Eye (tissue), 1 donor: ENCODE data around the gene FJX1.

ENCODE experiments used
- DNase-seq: peaks from one replicate; pipeline ENCODE4 v3.0.0-alpha.2; 2015

The FJX1 gene, protein sequence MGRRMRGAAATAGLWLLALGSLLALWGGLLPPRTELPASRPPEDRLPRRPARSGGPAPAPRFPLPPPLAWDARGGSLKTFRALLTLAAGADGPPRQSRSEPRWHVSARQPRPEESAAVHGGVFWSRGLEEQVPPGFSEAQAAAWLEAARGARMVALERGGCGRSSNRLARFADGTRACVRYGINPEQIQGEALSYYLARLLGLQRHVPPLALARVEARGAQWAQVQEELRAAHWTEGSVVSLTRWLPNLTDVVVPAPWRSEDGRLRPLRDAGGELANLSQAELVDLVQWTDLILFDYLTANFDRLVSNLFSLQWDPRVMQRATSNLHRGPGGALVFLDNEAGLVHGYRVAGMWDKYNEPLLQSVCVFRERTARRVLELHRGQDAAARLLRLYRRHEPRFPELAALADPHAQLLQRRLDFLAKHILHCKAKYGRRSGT

DNA sequence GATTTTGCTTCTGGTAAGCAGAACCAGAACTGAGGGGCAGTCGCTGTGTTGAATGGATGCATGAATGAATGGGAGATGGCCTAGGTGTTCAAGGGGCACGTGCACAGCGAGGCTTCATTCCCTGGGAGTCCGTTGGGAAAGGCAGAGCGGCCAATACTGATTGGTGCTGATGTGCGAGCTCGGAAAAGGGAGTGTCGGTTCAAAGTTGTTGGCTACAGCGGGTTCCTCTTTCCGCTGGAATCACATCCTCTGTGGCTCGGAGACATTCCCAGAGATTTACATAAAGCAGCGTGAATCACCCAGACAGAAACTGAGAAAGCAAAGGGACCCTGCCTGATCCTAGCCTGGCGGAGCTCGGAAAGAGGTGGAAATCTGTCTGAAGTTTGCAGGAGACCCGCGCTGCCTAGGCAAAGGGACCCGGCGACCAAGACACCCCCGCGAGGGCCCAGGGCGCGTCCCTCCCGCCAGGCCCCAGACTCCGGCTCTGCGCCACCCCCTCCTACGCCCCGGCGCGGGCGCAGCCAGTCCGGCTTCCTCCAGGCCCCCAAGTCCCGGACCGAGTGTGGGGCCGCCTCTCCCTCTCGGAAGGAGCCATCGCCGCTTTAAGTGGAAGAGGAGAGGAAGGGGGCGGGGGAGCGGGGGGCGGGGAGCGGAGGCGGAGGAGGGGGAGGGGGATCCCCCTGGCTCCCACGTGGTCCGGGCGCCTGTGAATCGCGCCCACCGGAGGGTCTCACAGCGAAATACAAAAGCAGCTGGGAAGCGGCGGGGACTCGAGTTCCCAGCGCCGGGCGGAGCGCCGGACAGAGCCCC lies at the start of gene FJX1:
TSS of gene FJX1 (plus strand) at position 774 of the 810 bp plus-strand sequence. CDS start 177 bp downstream, outside the sequence.
- DNase-seq = peak; percentile 95

DNA sequence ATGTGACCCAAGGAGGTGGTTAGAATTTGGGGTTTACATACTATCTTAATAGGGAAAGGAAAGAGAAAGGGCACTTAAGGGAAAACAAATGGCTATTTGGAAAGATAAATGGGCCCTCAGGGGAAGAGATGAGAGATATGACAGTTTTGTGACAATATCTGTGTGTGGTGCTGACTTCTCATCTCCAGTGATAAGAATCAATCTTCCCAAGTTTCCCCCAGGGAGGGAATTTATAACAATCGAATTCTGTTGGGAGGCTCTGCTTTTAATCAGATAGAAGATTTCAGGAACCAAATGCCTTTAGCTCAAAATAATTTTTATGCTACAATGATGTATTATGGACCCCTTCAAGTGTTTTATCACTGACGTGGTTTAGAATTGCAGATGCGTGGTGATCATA lies 46.6 kb upstream of the FJX1 start:
- DNase-seq = no peak

DNA sequence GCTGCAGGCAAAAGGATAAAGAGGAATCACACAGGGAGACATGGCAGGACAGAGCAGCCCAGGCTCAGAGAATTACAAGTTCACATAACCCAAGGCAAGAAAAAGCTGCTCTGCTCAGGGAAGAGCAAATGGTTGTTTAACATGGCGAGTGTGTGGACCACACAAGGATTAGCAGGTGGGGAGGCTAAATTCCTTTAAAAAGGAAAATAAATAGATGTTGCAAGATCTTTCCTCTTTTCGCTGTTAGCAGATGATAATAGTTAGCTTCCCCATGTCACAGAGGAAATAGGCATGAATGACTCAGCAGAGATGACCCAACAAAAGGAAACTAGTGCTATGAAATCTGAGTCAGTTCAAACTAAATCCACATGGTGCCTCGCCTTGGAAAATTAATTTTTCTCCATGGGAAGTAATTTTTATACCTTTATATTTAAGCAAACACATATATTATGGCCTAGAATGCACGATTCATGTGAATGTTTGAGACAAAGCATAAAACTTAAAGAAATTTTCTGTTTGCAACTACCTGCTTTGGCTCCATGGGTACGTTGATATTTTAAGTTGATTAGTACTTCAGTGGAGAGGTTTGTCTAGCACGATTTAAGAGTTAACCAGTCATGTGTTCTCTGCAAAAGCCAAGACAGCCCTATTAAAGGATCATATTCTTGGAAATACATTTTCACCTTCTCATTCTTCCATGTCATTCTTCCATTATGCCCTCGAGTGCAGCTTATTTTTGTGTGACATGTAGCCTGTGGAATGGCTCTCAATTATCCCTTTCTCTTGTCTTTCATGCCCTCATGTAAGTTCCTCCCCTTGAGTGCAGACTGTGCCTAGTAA lies 38.5 kb upstream of the FJX1 start:
- DNase-seq = peak; percentile 23

DNA sequence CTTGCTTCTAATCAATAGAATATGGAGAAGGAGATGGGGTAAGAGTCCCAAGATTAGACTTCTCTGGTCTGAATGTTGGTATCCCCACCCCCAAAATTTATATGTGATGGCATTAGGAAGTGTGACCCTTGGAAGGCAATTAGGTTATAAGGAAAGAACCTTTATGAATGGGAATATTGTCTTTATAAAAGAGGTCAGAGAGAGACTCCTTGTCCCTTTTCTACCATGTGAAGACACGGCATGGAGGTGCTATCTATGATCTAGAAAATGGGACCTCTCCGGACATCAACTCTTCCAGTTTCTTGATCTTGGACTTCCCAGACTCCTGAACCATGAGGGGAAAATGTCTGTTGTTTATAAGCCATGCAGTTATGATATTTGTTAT lies 37.9 kb upstream of the FJX1 start:
- DNase-seq = no peak

DNA sequence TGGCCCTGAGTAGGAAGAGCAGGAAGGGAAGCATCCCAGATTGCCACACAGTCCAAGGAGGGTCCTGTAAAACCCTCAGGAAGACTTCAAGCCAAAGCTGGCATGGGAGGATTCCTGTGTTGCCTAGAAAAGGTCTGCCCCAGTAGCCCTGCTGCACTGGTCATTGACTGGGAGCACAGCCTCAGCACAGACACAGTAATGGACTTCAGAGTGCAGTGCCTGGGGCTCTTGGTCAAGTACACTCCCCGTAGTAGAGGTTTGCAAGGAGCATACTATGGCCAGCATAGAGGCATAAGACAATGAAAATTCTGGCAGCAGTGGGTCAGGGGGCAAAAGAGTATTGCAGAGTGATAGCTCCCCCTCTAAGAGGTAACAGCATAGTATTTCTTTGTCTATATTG lies 36.2 kb upstream of the FJX1 start:
- DNase-seq = no peak

DNA sequence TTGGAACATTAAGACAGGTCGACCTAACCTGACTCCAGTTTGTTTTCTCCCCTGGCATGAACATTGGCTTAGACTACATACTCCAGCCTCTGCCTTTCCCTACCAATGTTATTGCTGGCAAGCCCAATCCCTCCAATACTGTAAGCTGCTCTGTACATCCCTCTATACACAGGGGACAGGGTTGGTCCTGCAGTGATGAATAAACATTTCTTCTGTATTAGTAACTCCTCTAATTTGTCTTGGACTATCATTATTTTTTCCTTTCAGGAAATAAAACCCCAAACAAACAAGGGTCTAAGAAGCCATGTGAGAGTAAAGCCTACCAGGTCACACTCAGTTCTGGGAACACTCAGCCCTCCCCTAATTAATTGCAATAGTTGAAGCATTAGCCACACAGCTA lies 35.1 kb upstream of the FJX1 start:
- no peak for DNase-seq

DNA sequence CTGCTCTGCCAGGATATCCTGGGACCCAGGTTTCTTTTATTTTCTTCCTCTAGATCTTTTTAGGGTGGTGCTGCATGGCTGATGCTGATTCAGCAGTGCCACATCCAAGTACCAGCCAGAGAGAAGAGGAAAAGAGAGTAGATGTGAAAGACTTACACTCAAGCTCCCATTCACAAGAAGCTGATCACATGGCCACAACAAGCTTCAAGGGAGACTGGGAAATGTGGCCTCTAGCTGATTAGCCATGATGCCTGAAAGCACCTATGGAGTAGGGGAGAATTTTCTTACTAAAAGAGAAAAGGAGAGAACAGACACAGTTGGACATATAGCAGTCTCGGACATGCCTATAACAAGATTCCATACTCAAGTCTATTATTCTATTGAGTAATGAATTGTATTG lies 34.4 kb upstream of the FJX1 start:
- DNase-seq = no peak

DNA sequence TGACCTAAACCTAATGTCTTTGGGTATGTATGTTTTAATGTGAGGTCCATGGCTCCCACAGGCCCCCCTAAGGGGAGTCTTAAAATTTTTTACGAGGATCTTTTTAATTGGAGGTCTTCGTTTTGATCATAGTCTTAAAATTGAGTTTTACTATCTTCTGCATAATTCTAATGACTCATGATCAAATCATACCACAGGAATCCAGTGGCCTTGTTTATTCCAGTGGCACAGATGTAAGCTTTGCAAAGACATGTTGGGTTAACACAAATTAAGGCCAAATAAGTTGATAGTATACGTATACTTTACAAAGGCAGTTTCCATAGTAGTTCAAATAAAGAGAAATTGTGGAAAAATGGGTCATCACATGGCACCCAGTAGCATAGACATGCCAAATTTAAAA lies 33.9 kb upstream of the FJX1 start:
- no peak for DNase-seq

DNA sequence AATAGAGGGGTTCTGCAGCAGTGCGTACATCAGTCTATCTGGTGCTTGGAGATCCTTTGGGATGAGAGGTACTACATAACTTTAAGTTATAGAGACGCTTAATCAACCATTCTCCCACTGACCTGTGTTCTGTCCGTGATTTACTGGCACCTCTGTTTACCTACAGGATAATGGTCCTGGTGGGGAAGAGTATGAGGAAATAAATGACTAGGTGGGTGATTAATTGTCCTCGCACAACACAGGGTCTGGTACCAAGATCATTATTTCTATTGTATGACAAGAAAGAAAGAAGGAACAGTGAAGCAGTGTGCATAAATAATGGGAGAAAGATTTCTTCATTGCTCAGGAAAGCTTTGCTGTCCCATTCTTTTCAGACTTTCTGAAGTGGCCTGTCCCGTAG lies 32.8 kb upstream of the FJX1 start:
- no peak for DNase-seq

DNA sequence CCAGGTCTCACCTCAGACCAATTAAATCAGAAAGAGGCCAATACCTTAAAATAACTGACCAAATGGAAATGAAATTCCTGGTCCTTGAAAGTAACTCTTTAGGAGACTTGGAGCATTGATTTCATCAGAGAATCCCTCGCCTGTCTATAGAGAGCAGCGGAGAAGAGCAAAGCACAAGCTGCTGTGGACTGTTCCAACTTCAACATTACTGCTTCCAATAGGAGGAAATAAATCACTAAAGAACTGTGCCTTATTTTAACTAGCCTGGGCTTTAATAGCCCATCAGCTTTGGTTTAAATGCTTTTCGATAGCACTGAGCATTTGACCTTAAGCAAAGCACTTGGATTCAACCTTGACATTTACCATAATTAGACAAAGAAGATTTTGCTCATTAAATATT lies 32.0 kb upstream of the FJX1 start:
- DNase-seq = no peak

DNA sequence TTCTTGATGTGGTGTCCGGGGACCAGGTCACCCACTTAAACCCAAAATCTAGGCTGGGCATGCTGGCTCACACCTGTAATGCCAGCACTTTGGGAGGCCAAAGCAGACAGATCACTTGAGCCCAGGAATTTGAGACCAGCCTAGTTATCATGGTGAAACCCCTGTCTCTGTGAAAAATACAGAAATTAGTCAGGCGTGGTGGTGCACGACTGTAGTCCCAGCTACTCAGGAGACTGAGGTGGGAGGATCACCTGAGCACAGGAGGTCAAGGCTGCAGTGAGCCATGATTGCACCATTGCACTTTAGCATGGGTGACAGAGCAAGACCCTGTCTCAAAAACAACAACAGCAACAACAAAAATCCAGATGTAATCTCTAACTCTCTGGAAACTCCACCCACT lies 30.3 kb upstream of the FJX1 start:
- DNase-seq = no peak

DNA sequence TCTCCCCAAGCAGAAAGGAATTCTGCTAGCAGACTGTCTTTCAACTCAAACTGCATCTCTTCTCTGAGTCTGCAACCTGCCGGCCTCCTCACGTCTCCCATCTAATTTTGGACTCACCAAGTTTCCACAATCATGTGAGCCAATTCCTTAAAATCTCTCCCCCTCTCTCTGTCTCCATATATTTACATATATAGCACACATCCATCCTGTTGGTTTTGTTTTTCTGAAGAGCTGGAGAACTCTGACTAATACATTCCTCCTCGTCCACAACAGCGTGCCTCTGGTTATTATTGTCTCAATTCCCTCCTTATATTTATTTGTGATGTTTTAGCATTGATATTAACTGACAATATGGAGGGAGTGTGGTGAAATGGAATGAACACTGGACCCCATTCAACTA lies 29.6 kb upstream of the FJX1 start:
- DNase-seq = no peak

DNA sequence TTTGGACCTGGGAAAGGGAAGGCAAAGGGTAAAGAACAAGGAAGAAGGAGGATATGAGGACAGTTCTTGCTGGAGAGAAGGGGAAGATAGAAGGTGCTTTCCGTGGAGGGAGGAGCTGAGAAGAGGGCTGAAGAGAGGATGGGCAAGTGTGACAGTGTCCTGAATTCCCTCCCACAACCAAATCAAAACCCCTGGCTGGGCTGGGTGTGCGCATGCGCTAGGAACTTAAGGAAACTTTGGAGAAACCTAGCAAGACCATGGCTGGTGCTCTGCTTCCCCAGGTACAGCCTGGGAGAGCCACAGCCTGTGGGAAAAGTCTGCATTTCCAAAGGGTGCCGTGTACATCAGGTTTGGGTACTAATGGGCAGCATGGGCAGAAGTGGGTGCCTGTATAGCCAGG lies 29.0 kb upstream of the FJX1 start:
- DNase-seq = no peak

DNA sequence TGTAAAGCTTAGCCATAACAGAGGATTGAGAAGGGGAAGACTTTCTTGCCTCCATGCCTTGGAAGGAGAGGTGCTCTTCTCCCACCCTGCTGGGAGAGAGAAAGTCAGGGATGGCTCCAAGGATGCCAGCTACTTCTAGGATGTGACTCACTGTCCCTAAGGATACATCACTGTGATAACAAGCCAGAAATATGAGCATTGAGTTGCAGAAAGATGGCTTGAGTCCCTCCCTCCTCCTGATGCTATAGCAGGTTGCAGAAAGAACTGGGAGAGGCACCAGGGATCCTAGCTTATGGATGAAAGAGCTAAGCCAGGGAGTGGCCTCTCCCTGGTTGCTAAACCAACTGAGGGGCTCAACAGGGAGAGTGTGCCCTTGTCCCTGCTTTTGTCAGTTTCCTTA lies 27.8 kb upstream of the FJX1 start:
- no peak for DNase-seq

DNA sequence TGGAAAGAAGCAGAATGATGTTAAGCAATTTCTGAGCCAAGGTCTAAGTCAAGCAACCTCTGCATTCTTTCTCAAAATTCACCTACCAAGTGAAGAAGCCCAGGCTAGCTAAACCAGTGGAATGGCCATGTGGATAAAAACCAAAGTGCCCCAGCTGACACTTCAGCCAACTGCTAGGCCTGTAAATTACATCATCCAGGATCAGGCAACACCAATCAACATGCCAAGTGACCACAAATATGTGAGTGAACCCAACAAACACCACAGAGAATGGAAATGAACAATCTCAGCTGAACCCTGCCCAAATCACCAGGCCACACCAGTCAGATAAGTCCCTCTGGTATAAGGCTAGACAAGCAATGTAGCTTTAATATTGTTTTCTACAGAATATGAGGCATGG lies 25.1 kb upstream of the FJX1 start:
- no peak for DNase-seq

DNA sequence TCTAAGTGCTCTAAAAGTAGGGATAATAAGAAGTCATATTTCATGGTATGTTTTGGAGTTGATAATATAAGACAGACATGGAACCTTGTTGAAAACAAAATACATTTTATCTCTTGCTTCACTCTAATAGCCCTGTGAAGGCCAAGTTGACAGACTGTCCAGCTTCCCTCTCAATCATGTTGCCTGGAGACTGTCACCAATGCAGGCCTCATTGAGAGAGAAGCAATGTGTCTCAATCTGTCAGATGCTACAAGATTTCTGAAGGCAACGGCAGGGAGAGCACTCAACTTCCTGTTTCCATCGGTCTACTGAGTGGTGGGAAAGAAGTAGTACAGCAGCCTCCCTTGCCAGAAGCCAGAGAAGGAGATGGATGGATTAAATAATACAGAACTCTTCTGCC lies 23.6 kb upstream of the FJX1 start:
- no peak for DNase-seq

DNA sequence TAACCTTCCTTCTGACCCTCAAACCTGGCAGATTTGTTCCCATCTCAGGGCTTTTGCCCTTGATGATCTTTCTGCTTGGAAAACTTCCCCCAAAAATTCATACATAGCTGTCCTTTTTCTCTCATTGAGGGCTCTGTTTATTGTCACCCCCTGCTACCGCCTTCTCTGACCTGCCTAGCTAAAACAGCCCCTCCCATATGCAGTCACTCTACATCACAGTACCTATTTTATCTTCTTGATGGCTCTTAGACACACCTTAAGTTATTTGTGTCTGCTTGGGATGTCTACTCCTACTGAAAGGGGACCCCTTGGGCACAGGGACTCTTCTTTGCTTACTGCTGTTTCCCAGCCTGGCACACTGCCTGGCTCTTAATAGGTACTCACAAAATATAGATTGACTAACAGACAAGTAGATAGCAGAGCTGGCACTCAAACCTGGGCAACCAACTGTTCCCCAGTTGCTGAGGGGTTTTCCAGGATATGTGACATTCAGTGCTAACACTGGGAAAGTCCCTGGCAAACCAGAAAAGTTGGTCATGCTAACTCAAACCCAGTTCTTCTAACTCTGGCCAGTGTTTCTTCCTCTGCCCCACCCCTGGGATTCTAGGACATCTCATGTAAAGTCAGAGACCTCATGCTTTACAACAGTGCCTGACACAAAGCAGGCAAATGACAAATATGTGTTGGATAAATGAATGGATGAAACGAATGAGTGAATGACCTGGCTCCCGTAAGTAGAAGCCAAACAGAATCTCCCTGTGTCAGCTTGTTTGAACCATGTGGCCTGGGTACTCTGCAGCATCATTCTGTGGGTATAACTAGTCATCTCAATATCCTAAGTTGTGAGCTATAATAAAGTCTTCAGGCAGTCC lies 19.8 kb upstream of the FJX1 start:
- no peak for DNase-seq

DNA sequence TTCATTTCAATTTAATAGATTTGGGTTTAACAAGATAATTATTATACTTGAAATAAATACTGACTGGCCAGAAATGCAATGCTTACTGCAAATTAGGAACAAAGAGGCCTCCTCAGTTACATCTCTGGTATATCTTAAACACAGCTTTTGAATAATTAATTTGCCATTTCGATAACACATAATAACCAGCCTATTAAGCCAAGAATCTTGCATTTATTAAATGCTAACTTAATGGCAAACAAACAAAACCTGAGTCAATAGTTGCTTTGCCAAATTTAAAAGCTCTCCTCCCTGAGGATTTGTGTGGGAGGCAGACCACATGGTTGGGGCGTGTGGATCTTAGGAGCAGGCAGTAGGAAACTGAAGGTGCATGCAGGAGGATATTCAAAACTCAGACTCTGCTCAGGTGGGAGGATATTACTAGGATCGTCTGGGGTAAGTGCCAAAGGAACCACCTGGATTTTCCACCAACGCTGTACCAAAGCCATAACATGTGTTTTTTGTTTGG lies 17.9 kb upstream of the FJX1 start:
- DNase-seq = no peak

DNA sequence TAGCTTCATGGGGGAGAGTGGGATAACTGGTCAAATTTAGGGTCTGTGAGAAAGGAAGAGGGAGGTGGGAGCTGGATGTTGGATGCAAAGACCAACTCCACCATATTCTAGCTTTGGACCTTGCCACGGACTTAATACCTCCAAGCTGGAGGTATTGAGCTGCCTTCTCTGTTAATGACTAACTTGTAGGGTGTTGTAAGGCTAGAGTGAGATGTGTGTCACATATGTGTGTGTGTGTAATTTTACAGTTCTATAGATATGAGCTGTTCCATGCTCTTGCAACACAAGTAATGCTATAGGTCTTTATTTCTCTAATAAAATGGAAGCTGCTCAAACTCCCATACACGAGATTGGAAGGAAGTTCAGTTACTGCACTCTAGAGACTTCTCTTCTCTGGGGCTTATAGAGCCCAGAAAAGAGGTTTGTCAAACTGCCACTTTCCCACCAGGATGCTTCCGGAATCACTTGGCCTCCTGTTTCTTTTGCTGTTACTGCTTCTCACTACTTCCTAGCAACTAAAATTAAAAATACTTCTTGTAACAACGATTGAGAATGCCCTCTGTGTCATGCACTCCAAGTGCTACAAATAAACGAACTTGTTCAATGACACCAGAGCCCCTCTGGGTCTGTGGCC lies 16.0 kb upstream of the FJX1 start:
- no peak for DNase-seq

DNA sequence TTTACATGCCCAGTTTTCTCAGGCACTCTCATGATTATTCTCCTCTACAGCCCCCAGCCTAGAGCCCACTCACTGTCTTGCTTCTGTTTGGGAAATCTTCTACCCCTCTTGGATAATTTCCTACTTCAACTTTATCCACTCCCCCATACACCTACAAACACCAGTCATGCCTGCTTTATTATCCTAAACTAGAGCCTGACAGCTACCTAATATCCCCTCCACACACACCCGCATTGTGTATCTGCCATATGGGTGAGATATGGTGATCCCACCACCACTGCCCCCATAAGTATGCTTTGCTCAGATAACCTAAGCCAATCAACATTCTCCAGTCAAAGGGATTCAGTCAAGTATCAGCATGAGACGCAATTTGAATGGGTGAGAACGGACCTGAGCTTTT lies 15.3 kb upstream of the FJX1 start:
- DNase-seq = no peak

DNA sequence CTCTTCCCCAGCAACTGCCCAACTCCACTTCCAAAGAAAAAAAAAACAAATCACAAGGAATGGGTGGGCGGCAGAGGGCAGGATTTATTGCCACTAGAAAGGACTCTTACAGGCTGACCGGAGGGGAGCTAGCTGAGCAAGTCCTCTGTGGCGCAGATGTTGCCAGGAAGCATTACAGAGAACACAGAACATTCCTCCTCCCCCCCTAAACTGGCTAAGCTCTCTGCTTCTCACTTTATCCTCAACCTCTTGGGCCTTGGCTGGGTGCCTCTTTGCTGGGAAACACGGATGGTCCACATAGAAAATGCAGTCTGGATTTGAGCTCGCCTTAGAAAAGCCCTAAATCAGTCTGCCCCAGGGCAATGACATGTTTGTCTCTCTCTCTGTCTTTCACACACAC lies 12.6 kb upstream of the FJX1 start:
- DNase-seq = peak; percentile 27

DNA sequence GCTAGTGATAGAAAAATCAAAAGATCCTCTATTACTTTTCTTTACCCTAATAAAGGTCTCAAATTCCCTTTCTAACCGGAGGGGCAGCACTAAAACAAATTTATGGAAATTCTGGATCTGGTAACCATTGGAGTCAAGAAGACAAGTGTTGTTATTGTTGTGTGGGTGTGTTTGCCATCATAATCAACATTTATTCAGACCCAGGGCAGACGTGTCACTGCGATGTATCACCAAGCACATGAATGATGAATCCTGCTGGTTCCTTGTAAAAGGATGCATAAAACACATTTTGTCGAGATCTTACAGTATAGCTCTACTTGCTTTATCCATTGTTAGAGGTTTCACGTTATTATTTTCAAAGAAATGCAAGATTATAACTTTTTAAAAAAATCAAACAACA lies 12.1 kb upstream of the FJX1 start:
- no peak for DNase-seq
